Endothelial cell of umbilical vein (primary cell): ENCODE results near the gene POGZ. TPM values are rescaled to one million over a fixed set of nuclear protein-coding genes. Genes with fewer than 3 reads are reported as not detected.
A peak's percentile ranks its signal among the peaks of the same experiment; 100 is the strongest.

Experiments
- BruUV-seq: library from RNA; stranded (reverse); fragments of 400-500 nt; replicated peaks from 2 replicates; lab custom pipeline; 2021; lab: Mats Ljungman, UMichigan
- CTCF ChIA-PET: fragments of 300-600, 350-600 bp; sonication (Branson Sonifier 250); formaldehyde crosslinking; loops from one replicate; lab custom pipeline; 2021; ENCODE audit warnings: antibody characterized with exemption, inconsistent platforms; lab: Charles Lee
- POLR2A ChIA-PET: fragments of 300-600, 350-600 bp; sonication (Branson Sonifier 250); formaldehyde crosslinking; loops from one replicate; lab custom pipeline; 2021; ENCODE audit warnings: antibody characterized with exemption, inconsistent platforms; lab: Charles Lee
- DNase-seq: peaks from one replicate; pipeline ENCODE4 v3.0.0-alpha.2; 2011; ENCODE audit warnings: low read depth, low spot score
- FAIRE-seq: peaks from 2 replicates; lab custom pipeline; 2011; peaks lifted over from hg19 to GRCh38; lab: Jason Lieb, UNC
- H2AFZ ChIP-seq: 2 replicates; pipeline ENCODE4 v1.6.0; 2012; ENCODE audit warnings: low read depth, low read length, control low read depth, inconsistent platforms
- H3K27ac ChIP-seq: 2 replicates; pipeline ENCODE4 v1.5.1; 2011; ENCODE audit warnings: low read depth, mild to moderate bottlenecking, control low read depth, low read length, moderate library complexity; ENCODE audit not compliant: insufficient read depth
- H3K27me3 ChIP-seq, 2 experiments: 2 replicates each; pipeline versions ENCODE4 v1.6.0 to v1.6.1; 2011; ENCODE audit warnings: low read length in 2 of 2, mixed read lengths in 1 of 2; ENCODE audit not compliant: control insufficient read depth in 2 of 2, insufficient read depth in 2 of 2
- H3K36me3 ChIP-seq, 2 experiments: 2 replicates in 1 of 2; 3 replicates in 1 of 2; pipeline ENCODE4 v1.5.1; 2011; ENCODE audit warnings: low read length in 2 of 2, mild to moderate bottlenecking in 1 of 2, moderate library complexity in 1 of 2; ENCODE audit not compliant: control insufficient read depth in 2 of 2, insufficient read depth in 2 of 2; ENCODE audit errors: extremely low read depth in 1 of 2
- H3K4me1 ChIP-seq: 3 replicates; pipeline ENCODE4 v1.5.1; 2011; ENCODE audit warnings: mild to moderate bottlenecking, low read length; ENCODE audit not compliant: control insufficient read depth, insufficient read depth; ENCODE audit errors: extremely low read depth
- H3K4me2 ChIP-seq: 2 replicates; pipeline ENCODE4 v1.6.1; 2011; ENCODE audit warnings: low read length, control low read depth, mixed read lengths; ENCODE audit not compliant: insufficient read depth
- H3K4me3 ChIP-seq, 3 experiments: fragments of 200-600 bp in 1 of 3; sonication (generic), shearing (Covaris generic) in 1 of 3; replicated peaks in 1 of 3; 2 replicates each; pipeline ENCODE4 v1.5.1; 2011 to 2016; ENCODE audit warnings: control low read depth in 3 of 3, low read length in 3 of 3, mild to moderate bottlenecking in 2 of 3, inconsistent platforms in 1 of 3, low read depth in 1 of 3, moderate library complexity in 1 of 3; ENCODE audit not compliant: insufficient read depth in 1 of 3
- H3K79me2 ChIP-seq: 2 replicates; pipeline ENCODE4 v1.6.0; 2012; ENCODE audit warnings: low read length, inconsistent platforms; ENCODE audit not compliant: control insufficient read depth, insufficient read depth
- H3K9ac ChIP-seq: replicated peaks from 2 replicates; pipeline ENCODE3; 2011; ENCODE audit warnings: low read length, control low read depth; ENCODE audit not compliant: insufficient read depth; ENCODE audit errors: extremely low read depth
- H3K9me1 ChIP-seq: replicated peaks from 3 replicates; pipeline ENCODE4 v1.6.0; 2011; ENCODE audit warnings: mild to moderate bottlenecking, low read length; ENCODE audit not compliant: control insufficient read depth, insufficient read depth; ENCODE audit errors: extremely low read depth
- H3K9me3 ChIP-seq: replicated peaks from 2 replicates; pipeline ENCODE4 v1.5.1; 2012; ENCODE audit warnings: low read length, inconsistent platforms; ENCODE audit not compliant: control insufficient read depth, insufficient read depth
- H4K20me1 ChIP-seq: replicated peaks from 2 replicates; pipeline ENCODE3; 2011; ENCODE audit warnings: mild to moderate bottlenecking, low read length; ENCODE audit not compliant: control insufficient read depth, insufficient read depth; ENCODE audit errors: extremely low read depth
- CTCF ChIP-seq, 2 donors: IDR thresholded peaks; 1 replicate in 1 of 2; 2 replicates in 1 of 2; pipeline ENCODE4 v1.5.1; 2011; ENCODE audit warnings: low read length in 2 of 2, mild to moderate bottlenecking in 2 of 2, moderate library complexity in 2 of 2, control low read depth in 1 of 2, inconsistent platforms in 1 of 2, low read depth in 1 of 2; ENCODE audit not compliant: insufficient read depth in 1 of 2; ENCODE audit errors: extremely low read depth in 1 of 2
- EZH2 ChIP-seq: IDR thresholded peaks from 2 replicates; pipeline ENCODE4 v1.6.1; 2012; ENCODE audit warnings: borderline replicate concordance, low read depth, mild to moderate bottlenecking, moderate library complexity, low read length, inconsistent platforms; ENCODE audit not compliant: severe bottlenecking
- FOS ChIP-seq: IDR thresholded peaks from 2 replicates; pipeline ENCODE4 v1.6.1; 2011; ENCODE audit warnings: mild to moderate bottlenecking, low read length, moderate library complexity, borderline replicate concordance; ENCODE audit not compliant: insufficient read depth
- GATA2 ChIP-seq: IDR thresholded peaks from 2 replicates; pipeline ENCODE4 v1.7.0; 2011; ENCODE audit warnings: low read depth, mild to moderate bottlenecking, moderate library complexity, mixed read lengths, low read length; ENCODE audit not compliant: insufficient read length, insufficient read depth
- JUN ChIP-seq: IDR thresholded peaks from 2 replicates; pipeline ENCODE4 v1.6.1; 2011; ENCODE audit warnings: borderline replicate concordance, low read depth; ENCODE audit not compliant: insufficient read length, insufficient read depth
- MAX ChIP-seq: IDR thresholded peaks from 2 replicates; pipeline ENCODE4 v1.6.1; 2011; ENCODE audit not compliant: insufficient read depth, insufficient read length
- MYC ChIP-seq: IDR thresholded peaks from one replicate; pipeline ENCODE4 v1.6.1; 2011; ENCODE audit warnings: mild to moderate bottlenecking, low read depth, low read length
- POLR2A ChIP-seq: IDR thresholded peaks from 2 replicates; pipeline ENCODE4 v1.6.1; 2012; ENCODE audit warnings: low read depth, mild to moderate bottlenecking, control low read depth, low read length
- POLR2AphosphoS5 ChIP-seq: IDR thresholded peaks from 2 replicates; pipeline ENCODE4 v1.6.1; 2012; ENCODE audit warnings: low read depth, mild to moderate bottlenecking, control low read depth, low read length, moderate library complexity; ENCODE audit not compliant: insufficient read depth
- dilution Hi-C: fragments of 300-500 bp; cut with MboI; formaldehyde crosslinking; loops from one replicate; pipeline ENCODE4 v1.15.0; 2019; ENCODE audit warnings: low sequenced_read_pairs; ENCODE audit not compliant: extremely low pct_ligation_motif_present
- intact Hi-C: fragments of 100-400 bp; cut with micrococcal nuclease; formaldehyde crosslinking; loops from one replicate; pipeline ENCODE4 v1.10.0; 2022
- polyA plus RNA-seq, 4 experiments: library from polyadenylated mRNA; depleted of rRNA in 3 of 4; stranded (reverse) in 3 of 4; unstranded in 1 of 4; fragments of >200 nt; gene quantifications; 2 replicates each; pipeline versions ENCODE4 v1.2.1 to v1.2.3, GENCODE V29; 2011 to 2012; ENCODE audit warnings: missing spikeins in 1 of 4
- total RNA-seq: library from RNA; stranded (reverse); gene quantifications from 2 replicates; pipeline ENCODE4 v1.2.3, GENCODE V29; 2021

POGZ gene
- total and polyA plus RNA-seq, 2 donors (not counting 3 experiments of a cell fraction or from before 2014, with no cell fraction given): 50.7 to 96.7 TPM

- Histone ChIP-seq H3K27me3 (peaks cover 0 to 4% of the 10 kb centered on the region in 2 experiments), H3K9me1 (no peaks in the 10 kb centered on the region), H3K4me1 (peaks cover 13% of the 10 kb centered on the region), H3K79me2 (no peaks in the 10 kb centered on the region), H2AFZ (peak overlapping the region; percentile 13), H3K4me2 (peak overlapping the region; percentile 73), H3K9me3 (no peaks in the 10 kb centered on the region), H3K4me3 (no peak overlapping the region), H3K9ac (no peak overlapping the region), H4K20me1 (no peaks in the 10 kb centered on the region), H3K36me3 (no peaks in the 10 kb centered on the region), H3K27ac (peak overlapping the region; percentile 12)
- ChIA-PET CTCF (interaction anchor here (0.6 to 1.0 kb wide), 6 partner anchors 18 to 71 kb away, joined by 3 to 5 read pairs (median 4); no protein-coding TSS in a partner anchor), POLR2A (interaction anchor here (0.6 to 0.7 kb wide), 3 partner anchors 174 to 505 kb away, joined by 3 to 4 read pairs (median 3); no protein-coding TSS in a partner anchor)
- BruUV-seq: no TSS peak
- no peak for TF ChIP-seq FOS
- TF ChIP-seq MAX: no peak
- no peak for TF ChIP-seq CTCF (IDR thresholded peaks at IDR 0.05; ENCODE audit: extremely low read depth in 1 of 2, insufficient read depth in 1 of 2, low read depth in 1 of 2, low read length in 2 of 2)
- TF ChIP-seq MYC: no peak
- no peak for TF ChIP-seq POLR2AphosphoS5
- no peak for TF ChIP-seq GATA2
- TF ChIP-seq EZH2: no peak
- TF ChIP-seq JUN: no peak
- no peak for TF ChIP-seq POLR2A
- intact Hi-C loops: no loop called here
- peak; percentile 29 for DNase-seq
- dilution Hi-C loops: no loop called here
- FAIRE-seq: no peak
These were observed 36.0 kb upstream of the POGZ start for GRCh38 chr1:151495316-151495715.
